Esophagus muscularis mucosa (tissue), 4 donors: ENCODE measurements around the gene ASB18. TPM values are rescaled to one million over a fixed set of nuclear protein-coding genes. Genes with fewer than 3 reads are reported as not detected.

Source experiments
- DNase-seq: peaks from one replicate; pipeline ENCODE4 v3.0.0-alpha.2; 2017; ENCODE audit errors: extremely low spot score
- H3K27ac ChIP-seq, 4 donors: fragments of 200-600 bp; sonication (generic); replicated peaks in 1 of 4; 1 replicate in 3 of 4; 2 replicates in 1 of 4; pipeline ENCODE4 v1.5.1; 2016 to 2019; ENCODE audit warnings: mild to moderate bottlenecking in 1 of 4
- H3K27me3 ChIP-seq, 4 donors: fragments of 200-600 bp; sonication (generic); one replicate each; pipeline versions ENCODE4 v1.5.1 to v1.6.0; 2016 to 2019
- H3K36me3 ChIP-seq, 4 donors: fragments of 200-600 bp; sonication (generic); one replicate each; pipeline ENCODE4 v1.5.1; 2016 to 2019
- H3K4me1 ChIP-seq, 4 donors: fragments of 200-600 bp; sonication (generic); one replicate each; pipeline ENCODE4 v1.5.1; 2016 to 2019
- H3K4me3 ChIP-seq, 4 donors: fragments of 200-600 bp; sonication (generic); 1 replicate in 2 of 4; 2 replicates in 2 of 4; pipeline ENCODE4 v1.5.1; 2016 to 2019; ENCODE audit warnings: mild to moderate bottlenecking in 4 of 4, moderate library complexity in 1 of 4
- H3K9me3 ChIP-seq, 4 donors: fragments of 200-600 bp; sonication (generic); 1 replicate in 3 of 4; 2 replicates in 1 of 4; pipeline ENCODE4 v1.5.1; 2016 to 2019
- EP300 ChIP-seq: sonication (generic); formaldehyde crosslinking; IDR thresholded peaks from one replicate; pipeline ENCODE4 v1.6.1; 2017; ENCODE audit warnings: antibody characterized with exemption
- POLR2A ChIP-seq: fragments of 450-650 bp; IDR thresholded peaks from one replicate; pipeline ENCODE4 v1.6.1; 2017; ENCODE audit warnings: antibody characterized with exemption, moderate library complexity, mild to moderate bottlenecking, low read depth
- POLR2AphosphoS5 ChIP-seq, 2 donors: sonication (generic); formaldehyde crosslinking; IDR thresholded peaks; one replicate each; pipeline ENCODE4 v1.6.1; 2017; ENCODE audit warnings: antibody characterized with exemption in 2 of 2
- WGBS: methylation state at CpG from one replicate; pipeline ENCODE4 v1.1.5; 2018; 5-methylcytosine and 5-hydroxymethylcytosine counted together
- intact Hi-C: fragments of 100-400 bp; cut with DNase I; formaldehyde crosslinking; loops from one replicate; pipeline ENCODE4 v1.15.1; 2023
- total RNA-seq, 4 donors: library from RNA; depleted of rRNA; stranded (reverse); fragments of >200 nt; gene quantifications; one replicate each; pipeline versions ENCODE4 v1.1.0 to v1.2.1, GENCODE V29; 2016
- TF ChIP-seq, protein P1 (sequence below), 3 experiments: fragments of 200-600 bp in 2 of 3; fragments of 450-650 bp in 1 of 3; sonication (generic) in 2 of 3; IDR thresholded peaks; one replicate each; pipeline ENCODE4 v1.5.1; 2017 to 2019; ENCODE audit warnings: antibody characterized with exemption in 3 of 3, mild to moderate bottlenecking in 2 of 3, moderate library complexity in 1 of 3

The ASB18 gene
- total RNA-seq, 4 donors from 2014 or later, result not detected

DNA sequence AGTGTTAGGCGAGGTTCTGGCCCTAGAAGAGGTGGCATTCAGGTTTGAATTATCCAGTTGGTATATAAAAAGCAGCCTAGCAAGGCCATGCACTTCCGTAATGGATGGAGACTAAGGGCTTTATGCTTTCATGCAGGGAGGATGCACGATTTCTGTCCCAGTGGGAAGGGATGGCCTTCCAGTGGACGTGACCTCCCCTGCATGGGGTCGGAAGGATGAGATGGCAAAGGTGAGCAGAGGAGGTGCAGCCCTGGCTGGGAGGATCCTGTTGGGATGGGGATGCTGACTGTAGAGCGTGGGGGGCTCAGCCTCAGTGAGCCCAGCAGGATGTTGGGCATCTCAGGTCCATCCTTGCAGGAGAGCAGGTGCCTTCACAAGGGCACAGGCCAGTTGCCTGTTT lies 4.8 kb downstream of the ASB18 start:
- DNase-seq, result no peak
- TF ChIP-seq POLR2AphosphoS5 (IDR thresholded peaks at IDR 0.05), result no peak
- H3K4me1 ChIP-seq, result peaks cover 0 to 5% (median 0%) of the 10 kb centered on the region in 4 donors
- H3K9me3 ChIP-seq, result no peaks in the 10 kb centered on the region
- no peak overlapping the region for H3K4me3 ChIP-seq
- H3K27ac ChIP-seq, result no peak overlapping the region
- 84% methylated on average over 5 of the region's 6 CpGs for WGBS
- intact Hi-C loops, result no loop called here
- no peaks in the 10 kb centered on the region for H3K36me3 ChIP-seq
- H3K27me3 ChIP-seq, result peaks cover 0 to 21% (median 0%) of the 10 kb centered on the region in 4 donors

DNA sequence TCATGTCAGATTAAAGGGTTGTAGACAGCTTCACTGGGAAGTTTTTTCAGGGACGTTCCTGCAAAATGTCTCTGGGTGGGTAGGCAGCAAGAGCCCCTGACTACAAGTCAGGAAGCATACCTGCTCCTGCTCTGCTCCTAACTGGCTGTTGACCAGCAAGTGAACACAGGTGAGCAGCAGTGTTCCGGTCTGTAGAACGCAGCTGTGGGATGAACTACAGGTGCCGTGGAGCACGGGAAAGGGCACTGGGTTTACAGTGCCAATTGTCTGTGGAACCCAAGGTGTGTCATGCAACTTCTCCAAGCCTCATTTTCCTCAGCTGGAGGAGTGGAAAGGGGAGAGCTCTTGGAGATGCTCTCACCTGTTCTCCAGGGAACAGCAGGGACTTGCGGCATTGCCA lies 6.6 kb downstream of the ASB18 start:
- H3K9me3 ChIP-seq, result no peaks in the 10 kb centered on the region
- TF ChIP-seq EP300 (no peak), POLR2AphosphoS5 (IDR thresholded peaks at IDR 0.05) (no peak), POLR2A (no peak)
- TF ChIP-seq, protein P1, sequence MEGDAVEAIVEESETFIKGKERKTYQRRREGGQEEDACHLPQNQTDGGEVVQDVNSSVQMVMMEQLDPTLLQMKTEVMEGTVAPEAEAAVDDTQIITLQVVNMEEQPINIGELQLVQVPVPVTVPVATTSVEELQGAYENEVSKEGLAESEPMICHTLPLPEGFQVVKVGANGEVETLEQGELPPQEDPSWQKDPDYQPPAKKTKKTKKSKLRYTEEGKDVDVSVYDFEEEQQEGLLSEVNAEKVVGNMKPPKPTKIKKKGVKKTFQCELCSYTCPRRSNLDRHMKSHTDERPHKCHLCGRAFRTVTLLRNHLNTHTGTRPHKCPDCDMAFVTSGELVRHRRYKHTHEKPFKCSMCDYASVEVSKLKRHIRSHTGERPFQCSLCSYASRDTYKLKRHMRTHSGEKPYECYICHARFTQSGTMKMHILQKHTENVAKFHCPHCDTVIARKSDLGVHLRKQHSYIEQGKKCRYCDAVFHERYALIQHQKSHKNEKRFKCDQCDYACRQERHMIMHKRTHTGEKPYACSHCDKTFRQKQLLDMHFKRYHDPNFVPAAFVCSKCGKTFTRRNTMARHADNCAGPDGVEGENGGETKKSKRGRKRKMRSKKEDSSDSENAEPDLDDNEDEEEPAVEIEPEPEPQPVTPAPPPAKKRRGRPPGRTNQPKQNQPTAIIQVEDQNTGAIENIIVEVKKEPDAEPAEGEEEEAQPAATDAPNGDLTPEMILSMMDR (IDR thresholded peaks at IDR 0.05), result no peak
- peaks cover 0 to 29% (median 0%) of the 10 kb centered on the region in 4 donors for H3K27me3 ChIP-seq
- intact Hi-C loops, result no loop called here
- 88% methylated on average over 6 of the region's 6 CpGs for WGBS
- no peak overlapping the region for H3K27ac ChIP-seq
- DNase-seq, result no peak
- H3K36me3 ChIP-seq, result no peaks in the 10 kb centered on the region
- H3K4me3 ChIP-seq, result no peak overlapping the region
- H3K4me1 ChIP-seq, result no peaks in the 10 kb centered on the region

DNA sequence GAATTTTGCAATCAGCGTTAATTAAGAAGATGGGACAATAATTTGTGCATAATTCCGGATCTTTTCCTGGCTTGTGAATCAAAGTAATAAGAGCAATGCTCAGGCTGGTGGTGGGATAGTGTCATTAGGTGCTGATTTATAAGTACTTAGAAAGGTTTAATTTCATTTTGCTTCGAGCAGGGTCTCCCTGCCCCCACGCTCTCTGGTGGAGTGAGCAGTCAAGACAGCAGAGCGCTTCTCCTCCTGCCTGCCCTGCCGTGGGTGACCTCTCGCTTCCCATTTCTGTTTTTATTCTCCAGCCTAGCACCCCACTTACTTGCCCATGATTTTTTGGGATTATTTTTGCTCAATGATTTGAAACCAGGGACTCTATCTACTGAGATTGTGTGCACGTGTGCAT lies 7.1 kb downstream of the ASB18 start:
- 76% methylated on average over 8 of the region's 8 CpGs for WGBS
- H3K27me3 ChIP-seq, result peaks cover 0 to 30% (median 0%) of the 10 kb centered on the region in 4 donors
- no peak overlapping the region for H3K27ac ChIP-seq
- H3K4me1 ChIP-seq, result no peaks in the 10 kb centered on the region
- H3K4me3 ChIP-seq, result no peak overlapping the region
- intact Hi-C loops, result no loop called here
- no peak for TF ChIP-seq EP300
- DNase-seq, result no peak
- no peaks in the 10 kb centered on the region for H3K36me3 ChIP-seq
- H3K9me3 ChIP-seq, result no peaks in the 10 kb centered on the region

DNA sequence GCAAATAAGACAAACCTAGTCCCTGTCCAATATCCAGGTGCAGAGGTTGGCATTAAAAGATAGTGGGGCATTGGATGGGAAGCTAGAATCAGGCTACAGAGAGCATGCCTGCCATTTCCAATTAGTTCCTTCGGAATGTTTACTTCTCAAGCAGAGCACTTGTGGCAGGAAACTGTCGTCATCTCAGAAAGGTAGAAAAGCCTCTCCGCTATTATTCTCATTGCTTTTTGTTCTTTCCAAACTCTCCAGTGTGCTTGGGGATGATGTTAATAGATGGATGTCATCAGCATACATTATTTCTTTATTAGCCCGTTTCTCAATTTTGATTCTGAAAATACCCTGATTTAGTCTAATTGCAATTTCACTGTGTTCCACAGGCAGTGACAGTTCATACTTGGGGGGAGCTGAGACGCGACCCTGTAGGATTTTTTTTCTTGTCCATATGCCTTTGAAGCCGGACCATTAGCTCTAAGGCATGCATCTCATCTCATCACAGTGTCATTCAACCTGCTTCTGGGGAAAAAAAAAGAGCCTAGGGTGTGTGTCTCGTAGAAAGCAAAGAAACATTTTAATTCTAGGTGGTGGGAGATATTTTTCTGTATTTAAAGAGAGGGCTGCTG lies 7.7 kb downstream of the ASB18 start:
- TF ChIP-seq, protein P1 (IDR thresholded peaks at IDR 0.05), result no peak
- no peak for TF ChIP-seq POLR2A
- no peak for TF ChIP-seq POLR2AphosphoS5 (IDR thresholded peaks at IDR 0.05)
- TF ChIP-seq EP300, result no peak
- peaks cover 0 to 30% (median 0%) of the 10 kb centered on the region in 4 donors for H3K27me3 ChIP-seq
- no peak for DNase-seq
- no peaks in the 10 kb centered on the region for H3K36me3 ChIP-seq
- WGBS, result 56% methylated on average over 8 of the region's 8 CpGs
- no peaks in the 10 kb centered on the region for H3K9me3 ChIP-seq
- no peak overlapping the region for H3K27ac ChIP-seq
- intact Hi-C loops, result no loop called here
- H3K4me3 ChIP-seq, result no peak overlapping the region
- H3K4me1 ChIP-seq, result no peaks in the 10 kb centered on the region

DNA sequence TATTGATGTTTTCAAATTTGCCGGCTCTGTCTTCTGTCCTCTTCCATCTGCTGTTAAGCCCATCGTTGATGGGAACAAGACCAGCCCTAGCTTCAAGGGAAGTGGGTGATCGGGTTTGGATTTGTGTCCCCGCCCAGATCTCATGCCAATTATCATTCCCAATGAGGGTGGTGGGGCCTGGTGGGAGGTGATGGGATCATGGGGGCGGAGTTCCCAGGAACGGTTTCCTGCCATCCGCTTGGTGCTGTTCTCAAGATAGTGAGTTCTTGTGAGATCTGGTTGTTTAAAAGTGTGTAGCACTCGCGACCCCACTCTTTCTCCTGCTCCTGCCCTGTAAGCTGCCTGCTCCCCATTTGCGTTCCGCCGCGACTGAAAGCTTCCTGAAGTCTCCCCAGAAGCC lies 9.5 kb downstream of the ASB18 start:
- WGBS, result 86% methylated on average over 13 of the region's 13 CpGs
- no peak overlapping the region for H3K27ac ChIP-seq
- H3K36me3 ChIP-seq, result no peaks in the 10 kb centered on the region
- H3K4me1 ChIP-seq, result peaks cover 0 to 10% (median 0%) of the 10 kb centered on the region in 4 donors
- H3K9me3 ChIP-seq, result no peaks in the 10 kb centered on the region
- peaks cover 0 to 29% (median 0%) of the 10 kb centered on the region in 4 donors for H3K27me3 ChIP-seq
- H3K4me3 ChIP-seq, result no peak overlapping the region
- no peak for DNase-seq
- TF ChIP-seq EP300 (no peak), POLR2A (no peak), POLR2AphosphoS5 (IDR thresholded peaks at IDR 0.05) (no peak)
- TF ChIP-seq, protein P1 (IDR thresholded peaks at IDR 0.05), result no peak
- intact Hi-C loops, result no loop called here

DNA sequence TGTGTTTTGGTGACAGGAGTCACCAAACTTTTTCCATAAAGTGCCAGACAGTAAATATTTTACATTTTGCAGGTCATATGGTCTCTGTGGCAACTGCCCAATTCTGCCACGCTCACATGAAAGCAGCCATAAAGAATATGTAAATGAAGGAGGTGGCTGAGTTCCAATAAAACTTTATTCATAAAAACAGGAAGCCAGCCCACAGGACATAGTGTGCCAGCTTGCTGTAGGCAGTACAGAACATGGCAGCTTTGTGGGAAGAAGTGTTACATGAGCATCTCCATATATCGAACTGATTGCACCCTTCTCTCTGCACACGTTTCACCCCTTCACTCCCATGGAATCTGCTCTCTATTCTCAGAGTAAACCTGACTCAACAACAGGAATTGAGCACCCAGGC lies 10.2 kb downstream of the ASB18 start:
- no peak overlapping the region for H3K4me3 ChIP-seq
- no peaks in the 10 kb centered on the region for H3K9me3 ChIP-seq
- no peak overlapping the region for H3K27ac ChIP-seq
- intact Hi-C loops, result no loop called here
- H3K27me3 ChIP-seq, result peaks cover 0 to 23% (median 0%) of the 10 kb centered on the region in 4 donors
- WGBS, result 81% methylated on average over 3 of the region's 3 CpGs
- TF ChIP-seq EP300, result no peak
- TF ChIP-seq POLR2A, result no peak
- no peak for TF ChIP-seq POLR2AphosphoS5 (IDR thresholded peaks at IDR 0.05)
- TF ChIP-seq, protein P1 (IDR thresholded peaks at IDR 0.05), result no peak
- DNase-seq, result no peak
- peaks cover 0 to 12% (median 0%) of the 10 kb centered on the region in 4 donors for H3K4me1 ChIP-seq
- no peaks in the 10 kb centered on the region for H3K36me3 ChIP-seq
